Measurements from ENCODE around the gene ZNF260. TPM values are rescaled to one million over a fixed set of nuclear protein-coding genes. Genes with fewer than 3 reads are reported as not detected.

The ZNF260 gene
- total RNA-seq, 1 donor from 2014 or later, result 67.7 TPM

GRCh38 chr19:36564391-36564790 lies 36.3 kb upstream of the ZNF260 start:
- H3F3A ChIP-seq (ENCODE audit: low read depth), result no peaks in the 10 kb centered on the region
- H3K27me3 Mint-ChIP-seq (ENCODE audit: insufficient read depth, low read depth), result peaks cover 6% of the 10 kb centered on the region
- no peak overlapping the region for H3K4me2 ChIP-seq
- H3K36me3 ChIP-seq, result peaks cover 3% of the 10 kb centered on the region
- H3K4me3 Mint-ChIP-seq, result no peak overlapping the region
- no peaks in the 10 kb centered on the region for H3K4me1 ChIP-seq
- TF ChIP-seq, protein P1, sequence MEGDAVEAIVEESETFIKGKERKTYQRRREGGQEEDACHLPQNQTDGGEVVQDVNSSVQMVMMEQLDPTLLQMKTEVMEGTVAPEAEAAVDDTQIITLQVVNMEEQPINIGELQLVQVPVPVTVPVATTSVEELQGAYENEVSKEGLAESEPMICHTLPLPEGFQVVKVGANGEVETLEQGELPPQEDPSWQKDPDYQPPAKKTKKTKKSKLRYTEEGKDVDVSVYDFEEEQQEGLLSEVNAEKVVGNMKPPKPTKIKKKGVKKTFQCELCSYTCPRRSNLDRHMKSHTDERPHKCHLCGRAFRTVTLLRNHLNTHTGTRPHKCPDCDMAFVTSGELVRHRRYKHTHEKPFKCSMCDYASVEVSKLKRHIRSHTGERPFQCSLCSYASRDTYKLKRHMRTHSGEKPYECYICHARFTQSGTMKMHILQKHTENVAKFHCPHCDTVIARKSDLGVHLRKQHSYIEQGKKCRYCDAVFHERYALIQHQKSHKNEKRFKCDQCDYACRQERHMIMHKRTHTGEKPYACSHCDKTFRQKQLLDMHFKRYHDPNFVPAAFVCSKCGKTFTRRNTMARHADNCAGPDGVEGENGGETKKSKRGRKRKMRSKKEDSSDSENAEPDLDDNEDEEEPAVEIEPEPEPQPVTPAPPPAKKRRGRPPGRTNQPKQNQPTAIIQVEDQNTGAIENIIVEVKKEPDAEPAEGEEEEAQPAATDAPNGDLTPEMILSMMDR (IDR thresholded peaks at IDR 0.05), result no peak
- no peak for TF ChIP-seq EZH2 (IDR thresholded peaks at IDR 0.05)
- TF ChIP-seq EZH2phosphoT487 (IDR thresholded peaks at IDR 0.05), result no peak
- DNase-seq (ENCODE audit: low spot score), result no peak
- H3K27me3 ChIP-seq, result no peaks in the 10 kb centered on the region
- no peaks in the 10 kb centered on the region for H4K20me1 ChIP-seq (ENCODE audit: low read depth)
- no peak overlapping the region for H3K27ac ChIP-seq
- H3K27ac Mint-ChIP-seq, result no peak overlapping the region
- no peak overlapping the region for H3K4me3 ChIP-seq
- peaks cover 79% of the 10 kb centered on the region for H3K79me2 ChIP-seq (ENCODE audit: low read depth)
- H3K4me1 Mint-ChIP-seq, result no peaks in the 10 kb centered on the region
- H3K9me3 ChIP-seq (ENCODE audit: low read depth), result peaks cover 3% of the 10 kb centered on the region
- H3K9me3 Mint-ChIP-seq, result peaks cover 93% of the 10 kb centered on the region
- peaks cover 68% of the 10 kb centered on the region for H3K36me3 Mint-ChIP-seq
- H3K9ac ChIP-seq, result no peak overlapping the region
- H2AFZ ChIP-seq (replicated peaks), result no peak overlapping the region

GRCh38 chr19:36547001-36547732 lies 19.1 kb upstream of the ZNF260 start:
- peaks cover 90% of the 10 kb centered on the region for H3K9me3 Mint-ChIP-seq
- H3K4me3 ChIP-seq, result no peak overlapping the region
- H3K9ac ChIP-seq, result no peak overlapping the region
- H2AFZ ChIP-seq (replicated peaks), result no peak overlapping the region
- H3K27me3 Mint-ChIP-seq (ENCODE audit: insufficient read depth, low read depth), result no peaks in the 10 kb centered on the region
- peaks cover 85% of the 10 kb centered on the region for H3K36me3 Mint-ChIP-seq
- no peak overlapping the region for H3K27ac ChIP-seq
- DNase-seq (ENCODE audit: low spot score), result no peak
- no peaks in the 10 kb centered on the region for H3K27me3 ChIP-seq
- H3K79me2 ChIP-seq (ENCODE audit: low read depth), result no peaks in the 10 kb centered on the region
- peaks cover 89% of the 10 kb centered on the region for H3K9me3 ChIP-seq (ENCODE audit: low read depth)
- no peak overlapping the region for H3K4me3 Mint-ChIP-seq
- peaks cover 78% of the 10 kb centered on the region for H3K36me3 ChIP-seq
- H3K4me1 ChIP-seq, result no peaks in the 10 kb centered on the region
- no peak overlapping the region for H3K27ac Mint-ChIP-seq
- no peak overlapping the region for H3K4me2 ChIP-seq
- H3F3A ChIP-seq (ENCODE audit: low read depth), result peaks cover 14% of the 10 kb centered on the region
- H3K4me1 Mint-ChIP-seq, result no peaks in the 10 kb centered on the region
- H4K20me1 ChIP-seq (ENCODE audit: low read depth), result no peaks in the 10 kb centered on the region
- TF ChIP-seq EZH2phosphoT487 (IDR thresholded peaks at IDR 0.05), result no peak
- TF ChIP-seq, protein P1 (IDR thresholded peaks at IDR 0.05), result no peak
- no peak for TF ChIP-seq EZH2 (IDR thresholded peaks at IDR 0.05)

DNA sequence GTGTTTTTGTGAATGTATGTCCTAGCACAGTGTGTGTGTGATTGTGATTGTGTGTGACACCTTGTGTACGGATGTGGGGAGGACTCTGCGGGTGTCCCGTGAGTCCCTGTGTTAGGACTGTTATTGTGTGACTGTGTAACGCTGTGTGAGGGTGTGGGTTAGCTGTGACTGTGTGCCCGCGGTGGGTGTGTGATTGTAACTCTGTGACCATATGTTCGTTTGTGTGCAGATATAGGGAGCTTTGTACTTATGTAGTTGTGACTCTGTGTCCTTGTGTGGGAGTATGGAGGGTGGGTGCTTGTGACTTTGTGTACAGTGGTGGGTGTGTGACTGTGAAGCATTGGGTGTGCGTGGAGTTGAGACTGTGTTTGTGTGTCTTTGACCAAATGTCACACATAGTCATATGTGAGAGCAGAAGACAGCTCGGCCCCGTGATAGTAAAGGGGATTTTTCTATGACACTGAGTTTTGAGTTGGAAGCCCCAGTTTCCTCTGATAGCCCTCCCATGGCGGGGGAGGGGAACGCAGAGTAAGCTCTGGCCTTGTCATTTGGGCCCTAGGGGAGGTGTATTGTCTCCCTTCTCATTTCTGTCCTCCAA lies 949 bp upstream of the ZNF260 start:
- peaks cover 17% of the 10 kb centered on the region for H3K36me3 ChIP-seq
- peak overlapping the region; percentile 92 for H3K4me3 ChIP-seq
- peaks cover 61% of the 10 kb centered on the region for H3K79me2 ChIP-seq (ENCODE audit: low read depth)
- peak overlapping the region; percentile 96 for H2AFZ ChIP-seq (replicated peaks)
- H3K9me3 Mint-ChIP-seq, result peaks cover 61% of the 10 kb centered on the region
- H3K27ac Mint-ChIP-seq, result peak overlapping the region; percentile 88
- TF ChIP-seq EZH2 (IDR thresholded peaks at IDR 0.05) (no peak), EZH2phosphoT487 (IDR thresholded peaks at IDR 0.05) (no peak)
- TF ChIP-seq, protein P1 (IDR thresholded peaks at IDR 0.05), result no peak
- H3K4me3 Mint-ChIP-seq, result peak overlapping the region; percentile 100
- peak overlapping the region; percentile 29 for H3K9ac ChIP-seq
- no peaks in the 10 kb centered on the region for H3K27me3 ChIP-seq
- no peak overlapping the region for H3K27ac ChIP-seq
- H3F3A ChIP-seq (ENCODE audit: low read depth), result no peaks in the 10 kb centered on the region
- H3K36me3 Mint-ChIP-seq, result peaks cover 52% of the 10 kb centered on the region
- H3K9me3 ChIP-seq (ENCODE audit: low read depth), result peaks cover 21% of the 10 kb centered on the region
- peak; percentile 48 for DNase-seq (ENCODE audit: low spot score)
- H3K4me1 ChIP-seq, result peaks cover 7% of the 10 kb centered on the region
- peaks cover 3% of the 10 kb centered on the region for H3K27me3 Mint-ChIP-seq (ENCODE audit: insufficient read depth, low read depth)
- H3K4me2 ChIP-seq, result peak overlapping the region; percentile 92
- peaks cover 10% of the 10 kb centered on the region for H3K4me1 Mint-ChIP-seq
- H4K20me1 ChIP-seq (ENCODE audit: low read depth), result no peaks in the 10 kb centered on the region

Measured in neural progenitor cell (in vitro differentiated cells).